A549 (cell line): ENCODE measurements around the gene MAP3K8.

Source experiments
- CTCF ChIP-seq: fragments of >200 bp; sonication (Bioruptor Twin); formaldehyde crosslinking; IDR thresholded peaks from 3 replicates; pipeline ENCODE4 v1.5.1; 2016
- JUN ChIP-seq, 2 experiments: fragments of >200 bp; sonication (Bioruptor Twin); formaldehyde crosslinking; IDR thresholded peaks; 2 replicates in 1 of 2; 3 replicates in 1 of 2; pipeline ENCODE4 v1.6.1; 2016 to 2017
- NFE2L2 ChIP-seq: fragments of 150-350 bp; conservative IDR thresholded peaks from 2 replicates; pipeline ENCODE4 v1.6.1; 2014; ENCODE audit warnings: low read length
- POLR2A ChIP-seq: IDR thresholded peaks from 2 replicates; pipeline ENCODE4 v1.6.1; 2012; ENCODE audit warnings: mild to moderate bottlenecking, low read length
- REST ChIP-seq: fragments of 200-600 bp; sonication (generic); IDR thresholded peaks from 2 replicates; pipeline ENCODE4 v1.6.1; 2016; ENCODE audit warnings: antibody characterized with exemption, mild to moderate bottlenecking, moderate library complexity
- SMC3 ChIP-seq: fragments of >200 bp; sonication (Bioruptor Twin); formaldehyde crosslinking; IDR thresholded peaks from 3 replicates; pipeline ENCODE4 v1.6.1; 2018; ENCODE audit warnings: inconsistent platforms
- TF ChIP-seq, protein P1 (sequence below): IDR thresholded peaks from 2 replicates; pipeline ENCODE4 v1.6.1; 2012

GRCh38 chr10:30434273-30435072 is 489 bp downstream of the MAP3K8 start:
- no peak for TF ChIP-seq REST
- no peak for TF ChIP-seq NFE2L2
- TF ChIP-seq CTCF: no peak
- TF ChIP-seq SMC3: peak; percentile 16; the same call in 1 of the 3 replicates
- TF ChIP-seq, protein P1, sequence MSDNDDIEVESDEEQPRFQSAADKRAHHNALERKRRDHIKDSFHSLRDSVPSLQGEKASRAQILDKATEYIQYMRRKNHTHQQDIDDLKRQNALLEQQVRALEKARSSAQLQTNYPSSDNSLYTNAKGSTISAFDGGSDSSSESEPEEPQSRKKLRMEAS: no peak; the same call in 1 of the 2 replicates
- TF ChIP-seq POLR2A: peak; percentile 76
- peak; percentile 21 to 40; a peak in 2 of 5 replicates for TF ChIP-seq JUN (IDR thresholded peaks at IDR 0.05)
